Measurements from ENCODE around the gene RPLP1. TPM values are rescaled to one million over a fixed set of nuclear protein-coding genes. Genes with fewer than 3 reads are reported as not detected.

Gene RPLP1
- polyA plus RNA-seq, 1 donor (not counting 4 experiments of a cell fraction or from before 2014, with no cell fraction given) = 755 TPM

DNA sequence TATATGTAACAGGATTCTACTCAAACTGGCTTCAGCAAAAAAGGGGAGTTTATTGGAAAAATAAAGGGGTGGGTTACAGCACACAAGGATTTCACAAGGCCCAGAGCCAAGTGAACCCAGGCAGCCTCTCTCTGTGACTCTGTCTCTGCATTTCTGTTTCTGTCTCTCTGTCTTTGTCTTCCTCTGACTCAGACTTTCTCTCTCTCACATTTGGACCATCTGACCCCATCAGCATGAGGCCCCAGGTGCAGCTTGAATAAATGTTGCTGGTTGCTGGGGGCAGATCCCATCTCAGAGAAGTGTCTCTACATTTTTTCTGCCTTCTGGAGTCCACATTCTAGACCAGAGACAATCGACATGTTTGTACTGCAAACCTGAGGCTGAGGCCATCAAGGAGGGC, 45.0 kb downstream of the RPLP1 start:
- DNase-seq (ENCODE audit: low read depth, low spot score) = no peak
- dilution Hi-C loops (cut with MboI; ENCODE audit: extremely low pct_ligation_motif_present, low sequenced_read_pairs) = no loop called here
- TF ChIP-seq, protein P1, sequence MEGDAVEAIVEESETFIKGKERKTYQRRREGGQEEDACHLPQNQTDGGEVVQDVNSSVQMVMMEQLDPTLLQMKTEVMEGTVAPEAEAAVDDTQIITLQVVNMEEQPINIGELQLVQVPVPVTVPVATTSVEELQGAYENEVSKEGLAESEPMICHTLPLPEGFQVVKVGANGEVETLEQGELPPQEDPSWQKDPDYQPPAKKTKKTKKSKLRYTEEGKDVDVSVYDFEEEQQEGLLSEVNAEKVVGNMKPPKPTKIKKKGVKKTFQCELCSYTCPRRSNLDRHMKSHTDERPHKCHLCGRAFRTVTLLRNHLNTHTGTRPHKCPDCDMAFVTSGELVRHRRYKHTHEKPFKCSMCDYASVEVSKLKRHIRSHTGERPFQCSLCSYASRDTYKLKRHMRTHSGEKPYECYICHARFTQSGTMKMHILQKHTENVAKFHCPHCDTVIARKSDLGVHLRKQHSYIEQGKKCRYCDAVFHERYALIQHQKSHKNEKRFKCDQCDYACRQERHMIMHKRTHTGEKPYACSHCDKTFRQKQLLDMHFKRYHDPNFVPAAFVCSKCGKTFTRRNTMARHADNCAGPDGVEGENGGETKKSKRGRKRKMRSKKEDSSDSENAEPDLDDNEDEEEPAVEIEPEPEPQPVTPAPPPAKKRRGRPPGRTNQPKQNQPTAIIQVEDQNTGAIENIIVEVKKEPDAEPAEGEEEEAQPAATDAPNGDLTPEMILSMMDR (optimal IDR thresholded peaks at IDR 0.05 in 1 of 3, IDR thresholded peaks at IDR 0.05 in 1 of 3, conservative IDR thresholded peaks at IDR 0.05 in 1 of 3; ENCODE audit: extremely low read depth in 1 of 3, insufficient read depth in 2 of 3, low read length in 3 of 3) = no peak
- TF ChIP-seq EZH2 (IDR thresholded peaks at IDR 0.05; ENCODE audit: low read length) = no peak

DNA sequence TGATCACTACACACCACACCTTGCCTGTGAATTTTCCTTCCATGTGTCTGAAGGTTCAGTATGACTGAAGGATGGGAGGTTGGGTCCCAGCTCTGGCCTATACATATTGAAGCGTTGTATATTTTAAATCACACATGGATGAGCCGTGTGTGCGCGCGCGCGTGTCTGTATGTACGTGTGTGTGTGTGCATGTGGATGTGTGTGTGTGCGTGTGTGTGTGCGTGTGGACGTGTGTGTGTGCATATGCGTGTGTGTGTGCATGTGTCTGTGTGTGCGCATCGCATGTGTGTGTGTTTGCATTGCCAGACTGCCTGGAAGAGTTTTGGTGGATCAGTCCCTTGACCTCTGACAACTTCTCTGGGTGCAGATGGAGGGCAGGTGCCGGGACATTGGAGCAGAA, 45.7 kb downstream of the RPLP1 start:
- Histone ChIP-seq H3K27ac (ENCODE audit: control insufficient read depth, insufficient read depth, low read length) (no peak overlapping the region), H3K9ac (ENCODE audit: control insufficient read depth, extremely low read depth, insufficient read depth, low read length) (no peak overlapping the region), H3K9me3 (ENCODE audit: control insufficient read depth, low read depth, low read length) (no peaks in the 10 kb centered on the region), H3K4me2 (ENCODE audit: control insufficient read depth, extremely low read depth, insufficient read depth, low read depth, low read length) (no peak overlapping the region), H3K27me3 (ENCODE audit: control insufficient read depth, extremely low read depth, insufficient read depth, low read length) (peaks cover 6% of the 10 kb centered on the region), H3K4me3 (ENCODE audit: control insufficient read depth in 2 of 3, extremely low read depth in 1 of 3, insufficient read depth in 2 of 3, low read depth in 1 of 3, low read length in 3 of 3) (no peak overlapping the region), H3K4me1 (ENCODE audit: control insufficient read depth, extremely low read depth, insufficient read depth, low read length) (no peaks in the 10 kb centered on the region), H3K79me2 (ENCODE audit: control insufficient read depth, insufficient read depth, low read length) (no peaks in the 10 kb centered on the region), H3K9me1 (ENCODE audit: control insufficient read depth, extremely low read depth, insufficient read depth, low read length) (no peaks in the 10 kb centered on the region), H4K20me1 (ENCODE audit: control insufficient read depth, extremely low read depth, insufficient read depth, low read length) (no peaks in the 10 kb centered on the region), H3K36me3 (ENCODE audit: control insufficient read depth in 2 of 2, extremely low read depth in 1 of 2, insufficient read depth in 2 of 2, low read length in 2 of 2) (no peaks in the 10 kb centered on the region), H2AFZ (ENCODE audit: control insufficient read depth, low read length) (no peak overlapping the region)
- no peak for TF ChIP-seq EZH2 (IDR thresholded peaks at IDR 0.05; ENCODE audit: low read length)
- TF ChIP-seq, protein P1 (optimal IDR thresholded peaks at IDR 0.05 in 1 of 3, IDR thresholded peaks at IDR 0.05 in 1 of 3, conservative IDR thresholded peaks at IDR 0.05 in 1 of 3; ENCODE audit: extremely low read depth in 1 of 3, insufficient read depth in 2 of 3, low read length in 3 of 3) = no peak
- DNase-seq (ENCODE audit: low read depth, low spot score) (no peak), FAIRE-seq (no peak)
- dilution Hi-C loops (cut with MboI; ENCODE audit: extremely low pct_ligation_motif_present, low sequenced_read_pairs) = no loop called here

More for the DNA sequence above, 45.0 kb downstream of the RPLP1 start:
- Histone ChIP-seq H3K27me3 (ENCODE audit: control insufficient read depth, extremely low read depth, insufficient read depth, low read length) (peaks cover 6% of the 10 kb centered on the region), H3K4me2 (ENCODE audit: control insufficient read depth, extremely low read depth, insufficient read depth, low read depth, low read length) (no peak overlapping the region), H3K27ac (ENCODE audit: control insufficient read depth, insufficient read depth, low read length) (no peak overlapping the region), H3K36me3 (ENCODE audit: control insufficient read depth in 2 of 2, extremely low read depth in 1 of 2, insufficient read depth in 2 of 2, low read length in 2 of 2) (no peaks in the 10 kb centered on the region), H2AFZ (ENCODE audit: control insufficient read depth, low read length) (no peak overlapping the region), H4K20me1 (ENCODE audit: control insufficient read depth, extremely low read depth, insufficient read depth, low read length) (no peaks in the 10 kb centered on the region), H3K9me1 (ENCODE audit: control insufficient read depth, extremely low read depth, insufficient read depth, low read length) (no peaks in the 10 kb centered on the region), H3K4me3 (ENCODE audit: control insufficient read depth in 2 of 3, extremely low read depth in 1 of 3, insufficient read depth in 2 of 3, low read depth in 1 of 3, low read length in 3 of 3) (no peak overlapping the region), H3K4me1 (ENCODE audit: control insufficient read depth, extremely low read depth, insufficient read depth, low read length) (no peaks in the 10 kb centered on the region), H3K9me3 (ENCODE audit: control insufficient read depth, low read depth, low read length) (no peaks in the 10 kb centered on the region), H3K9ac (ENCODE audit: control insufficient read depth, extremely low read depth, insufficient read depth, low read length) (no peak overlapping the region), H3K79me2 (ENCODE audit: control insufficient read depth, insufficient read depth, low read length) (no peaks in the 10 kb centered on the region)
- FAIRE-seq = no peak
